GM18907 (cell line): Measurements from ENCODE around the gene CELF4.

Experiments
- ATAC-seq: cut with Tn5 transposase; IDR thresholded peaks from one replicate; pipeline ENCODE4 v1.9.1; 2021; ENCODE audit warnings: mild to moderate bottlenecking, moderate library complexity; ENCODE audit not compliant: unreplicated experiment

CELF4 gene

GRCh38 chr18:37565101-37565976, at the start of gene CELF4:
Gene CELF4, minus strand, starts transcription at chr18:37565798.
- ATAC-seq, result no peak

GRCh38 chr18:37613253-37613565, 47.6 kb upstream of the CELF4 start:
- no peak for ATAC-seq

GRCh38 chr18:37612524-37613252, 47.1 kb upstream of the CELF4 start:
- ATAC-seq, result no peak

GRCh38 chr18:37611614-37612279, 46.1 kb upstream of the CELF4 start:
- no peak for ATAC-seq

- ATAC-seq, result no peak
These were observed 43.3 kb upstream of the CELF4 start for GRCh38 chr18:37608876-37609275.

- no peak for ATAC-seq
These were observed 41.7 kb upstream of the CELF4 start for GRCh38 chr18:37607281-37607680.

- no peak for ATAC-seq
These were observed 38.4 kb upstream of the CELF4 start for GRCh38 chr18:37604032-37604431.

GRCh38 chr18:37598966-37599896, 33.6 kb upstream of the CELF4 start:
- ATAC-seq, result no peak

GRCh38 chr18:37598396-37598795, 32.8 kb upstream of the CELF4 start:
- ATAC-seq, result no peak

GRCh38 chr18:37590346-37590745, 24.7 kb upstream of the CELF4 start:
- no peak for ATAC-seq

GRCh38 chr18:37588289-37588688, 22.7 kb upstream of the CELF4 start:
- no peak for ATAC-seq

- ATAC-seq, result no peak
These were observed 21.1 kb upstream of the CELF4 start for GRCh38 chr18:37586656-37587225.

GRCh38 chr18:37584952-37585695, 19.5 kb upstream of the CELF4 start:
- ATAC-seq, result no peak

GRCh38 chr18:37584217-37584616, 18.6 kb upstream of the CELF4 start:
- ATAC-seq, result no peak

- ATAC-seq, result no peak
These were observed 16.7 kb upstream of the CELF4 start for GRCh38 chr18:37582261-37582660.

- ATAC-seq, result peak; percentile 66
These were observed 13.4 kb upstream of the CELF4 start for GRCh38 chr18:37578886-37579513.

- ATAC-seq, result no peak
These were observed 12.6 kb upstream of the CELF4 start for GRCh38 chr18:37578182-37578678.

GRCh38 chr18:37577051-37577611, 11.5 kb upstream of the CELF4 start:
- no peak for ATAC-seq

GRCh38 chr18:37575646-37576045, 10.0 kb upstream of the CELF4 start:
- ATAC-seq, result no peak
